GM23248 (cell line): Measurements from ENCODE around the gene ATP1A2.

Experiments used
- EZH2 ChIP-seq: fragments of 200-600 bp; sonication (generic); IDR thresholded peaks from 2 replicates; pipeline ENCODE4 v1.6.1; 2018; ENCODE audit warnings: antibody characterized with exemption, mild to moderate bottlenecking; ENCODE audit not compliant: insufficient read depth, poor library complexity, severe bottlenecking
- EZH2phosphoT487 ChIP-seq: fragments of 200-600 bp; sonication (generic); IDR thresholded peaks from 2 replicates; pipeline ENCODE4 v1.6.1; 2018; ENCODE audit warnings: antibody characterized with exemption, moderate library complexity, mild to moderate bottlenecking, low read depth; ENCODE audit not compliant: insufficient read depth

- TF ChIP-seq EZH2 (no peak), EZH2phosphoT487 (no peak)
Measured at GRCh38 chr1:160177667-160178066, 62.1 kb downstream of the ATP1A2 start.
